Natural killer cell (primary cell): ENCODE measurements around the gene FOXK1. TPM values are rescaled to one million over a fixed set of nuclear protein-coding genes. Genes with fewer than 3 reads are reported as not detected.
A peak's percentile ranks its signal among the peaks of the same experiment; 100 is the strongest.

Experiments used
- ATAC-seq, 3 donors: fragments of 150-1000 bp in 2 of 3; fragments of 200-7000 bp in 1 of 3; cut with Tn5 transposase; 1 replicate in 1 of 3; 2 replicates in 2 of 3; pipeline ENCODE4 v1.10.0; 2021; ENCODE audit warnings: mild to moderate bottlenecking in 2 of 3, moderate library complexity in 2 of 3
- DNase-seq, 2 donors: peaks; one replicate each; pipeline versions ENCODE4 v3.0.0 to v3.0.0-alpha.2; 2013 to 2021; ENCODE audit warnings: mixed read lengths in 1 of 2
- H3K27ac ChIP-seq: one replicate; pipeline ENCODE4 v1.5.1; 2013; ENCODE audit warnings: mild to moderate bottlenecking, low read length
- H3K27me3 ChIP-seq: one replicate; pipeline ENCODE4 v1.6.1; 2013; ENCODE audit warnings: low read length; ENCODE audit not compliant: control insufficient read depth, insufficient read depth
- H3K36me3 ChIP-seq: one replicate; pipeline ENCODE4 v1.6.1; 2013; ENCODE audit warnings: low read length; ENCODE audit not compliant: control insufficient read depth, insufficient read depth
- H3K4me1 ChIP-seq: one replicate; pipeline ENCODE4 v1.6.1; 2013; ENCODE audit warnings: low read length; ENCODE audit not compliant: control insufficient read depth, insufficient read depth
- H3K4me3 ChIP-seq: one replicate; pipeline ENCODE4 v1.5.1; 2013; ENCODE audit warnings: low read length
- H3K9me3 ChIP-seq: one replicate; pipeline ENCODE4 v1.6.1; 2013; ENCODE audit warnings: low read length; ENCODE audit not compliant: control insufficient read depth, insufficient read depth
- H3K27ac Mint-ChIP-seq, 2 donors: one replicate each; pipeline ENCODE4 v1.8.0; 2022; ENCODE audit warnings: mild to moderate bottlenecking in 2 of 2, mixed read lengths in 2 of 2, moderate library complexity in 1 of 2
- H3K27me3 Mint-ChIP-seq, 2 donors: one replicate each; pipeline ENCODE4 v1.8.0; 2022; ENCODE audit warnings: low read depth in 2 of 2, mixed read lengths in 2 of 2
- H3K36me3 Mint-ChIP-seq: one replicate; pipeline ENCODE4 v1.8.0; 2022; ENCODE audit warnings: mixed read lengths
- H3K4me1 Mint-ChIP-seq, 2 donors: one replicate each; pipeline ENCODE4 v1.8.0; 2022; ENCODE audit warnings: mixed read lengths in 2 of 2
- H3K4me3 Mint-ChIP-seq: one replicate; pipeline ENCODE4 v1.8.0; 2022; ENCODE audit warnings: mild to moderate bottlenecking, moderate library complexity, mixed read lengths
- H3K9me3 Mint-ChIP-seq, 2 donors: one replicate each; pipeline ENCODE4 v1.8.0; 2022; ENCODE audit warnings: mixed read lengths in 2 of 2
- CTCF ChIP-seq: fragments of 200-600 bp; IDR thresholded peaks from one replicate; pipeline ENCODE4 v1.8.0; 2022; ENCODE audit warnings: antibody characterized with exemption
- WGBS: methylation state at CpG from one replicate; pipeline ENCODE4 v1.1.7; 2013; ENCODE audit warnings: missing lambda C conversion rate; ENCODE audit not compliant: insufficient coverage; 5-methylcytosine and 5-hydroxymethylcytosine counted together
- intact Hi-C: fragments of 100-400 bp; cut with micrococcal nuclease; formaldehyde crosslinking; loops from one replicate; pipeline ENCODE4 v1.14.2; 2022
- total RNA-seq, 4 donors: library from RNA; stranded (reverse); fragments of 120-200 nt in 1 of 4; gene quantifications; one replicate each; pipeline versions ENCODE4 v1.2.3 to v1.2.4, GENCODE V29; 2013 to 2022

Gene FOXK1
- total RNA-seq, 3 donors from 2014 or later (not counting 1 experiment from before 2014, with no cell fraction given), result 51.6 to 59.7 (median 55.3) TPM

- no peak overlapping the region for H3K4me3 Mint-ChIP-seq
- no peak for TF ChIP-seq CTCF
- H3K27me3 Mint-ChIP-seq, result peaks cover 0 to 10% of the 10 kb centered on the region in 2 donors
- Histone ChIP-seq H3K9me3 (no peaks in the 10 kb centered on the region), H3K27me3 (no peaks in the 10 kb centered on the region), H3K36me3 (no peaks in the 10 kb centered on the region), H3K4me3 (no peak overlapping the region), H3K27ac (no peak overlapping the region), H3K4me1 (peaks cover 14% of the 10 kb centered on the region)
- H3K9me3 Mint-ChIP-seq, result no peaks in the 10 kb centered on the region
- intact Hi-C loops, result no loop called here
- H3K4me1 Mint-ChIP-seq, result peaks cover 0 to 8% of the 10 kb centered on the region in 2 donors
- DNase-seq, result no peak
- H3K27ac Mint-ChIP-seq, result no peak overlapping the region
- WGBS, result 75% methylated on average over 8 of the region's 8 CpGs
- no peaks in the 10 kb centered on the region for H3K36me3 Mint-ChIP-seq
- ATAC-seq, result no peak
Observed at GRCh38 chr7:4805984-4806300, 123.8 kb downstream of the FOXK1 start.

GRCh38 chr7:4806983-4807597 is 125.0 kb downstream of the FOXK1 start:
- Histone ChIP-seq H3K36me3 (no peaks in the 10 kb centered on the region), H3K4me1 (peaks cover 14% of the 10 kb centered on the region), H3K9me3 (no peaks in the 10 kb centered on the region), H3K4me3 (no peak overlapping the region), H3K27me3 (no peaks in the 10 kb centered on the region), H3K27ac (no peak overlapping the region)
- Mint-ChIP-seq H3K9me3 (no peaks in the 10 kb centered on the region), H3K27ac (no peak overlapping the region), H3K36me3 (no peaks in the 10 kb centered on the region), H3K4me1 (peaks cover 0 to 8% of the 10 kb centered on the region in 2 donors), H3K27me3 (peaks cover 0 to 10% of the 10 kb centered on the region in 2 donors), H3K4me3 (peak overlapping the region; percentile 31)
- DNase-seq (no peak), ATAC-seq (no peak)
- intact Hi-C loops, result no loop called here
- no peak for TF ChIP-seq CTCF
- WGBS, result 76% methylated on average over 17 of the region's 17 CpGs

GRCh38 chr7:4807598-4808016 is 125.5 kb downstream of the FOXK1 start:
- Mint-ChIP-seq H3K9me3 (no peaks in the 10 kb centered on the region), H3K27ac (no peak overlapping the region), H3K27me3 (peaks cover 0 to 10% of the 10 kb centered on the region in 2 donors), H3K36me3 (no peaks in the 10 kb centered on the region), H3K4me3 (peak overlapping the region; percentile 28), H3K4me1 (peaks cover 0 to 8% of the 10 kb centered on the region in 2 donors)
- 19% methylated on average over 5 of the region's 5 CpGs for WGBS
- no peak for ATAC-seq
- no peak for DNase-seq
- Histone ChIP-seq H3K4me1 (peaks cover 14% of the 10 kb centered on the region), H3K27ac (no peak overlapping the region), H3K4me3 (no peak overlapping the region), H3K27me3 (no peaks in the 10 kb centered on the region), H3K9me3 (no peaks in the 10 kb centered on the region), H3K36me3 (no peaks in the 10 kb centered on the region)
- no peak for TF ChIP-seq CTCF
- intact Hi-C loops, result no loop called here

DNA sequence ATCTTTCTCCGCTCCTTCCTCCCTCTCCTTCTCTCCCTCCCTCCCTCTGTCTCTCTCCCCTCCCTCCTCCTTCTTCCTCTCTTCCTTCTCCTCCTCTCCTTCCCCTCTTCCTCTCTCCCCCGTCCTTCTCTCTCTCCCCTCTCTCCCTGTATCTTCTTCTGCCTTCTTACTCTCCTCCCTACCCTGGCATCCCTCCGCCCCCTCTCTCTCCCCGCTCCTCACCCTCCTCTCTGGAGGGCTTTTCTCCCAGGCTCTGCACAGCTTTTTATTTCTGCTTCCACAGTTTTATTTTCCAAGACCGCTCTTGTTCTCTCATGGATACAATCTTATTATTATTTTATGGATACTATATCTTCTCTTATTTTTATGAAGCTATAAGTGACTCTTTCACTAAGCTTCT is 125.9 kb downstream of the FOXK1 start:
- Histone ChIP-seq H3K9me3 (no peaks in the 10 kb centered on the region), H3K36me3 (no peaks in the 10 kb centered on the region), H3K4me3 (no peak overlapping the region), H3K27me3 (no peaks in the 10 kb centered on the region), H3K27ac (no peak overlapping the region), H3K4me1 (peaks cover 14% of the 10 kb centered on the region)
- Mint-ChIP-seq H3K27ac (no peak overlapping the region), H3K9me3 (peaks cover 0 to 2% of the 10 kb centered on the region in 2 donors), H3K27me3 (peaks cover 2 to 14% of the 10 kb centered on the region in 2 donors), H3K36me3 (no peaks in the 10 kb centered on the region), H3K4me1 (peaks cover 0 to 8% of the 10 kb centered on the region in 2 donors), H3K4me3 (peak overlapping the region; percentile 60)
- no peak for TF ChIP-seq CTCF
- DNase-seq (no peak), ATAC-seq (no peak)
- intact Hi-C loops, result no loop called here
- WGBS, result 51% methylated on average over 4 of the region's 5 CpGs
